Measurements from ENCODE around the gene KRTAP4-4.

Gene KRTAP4-4

DNA sequence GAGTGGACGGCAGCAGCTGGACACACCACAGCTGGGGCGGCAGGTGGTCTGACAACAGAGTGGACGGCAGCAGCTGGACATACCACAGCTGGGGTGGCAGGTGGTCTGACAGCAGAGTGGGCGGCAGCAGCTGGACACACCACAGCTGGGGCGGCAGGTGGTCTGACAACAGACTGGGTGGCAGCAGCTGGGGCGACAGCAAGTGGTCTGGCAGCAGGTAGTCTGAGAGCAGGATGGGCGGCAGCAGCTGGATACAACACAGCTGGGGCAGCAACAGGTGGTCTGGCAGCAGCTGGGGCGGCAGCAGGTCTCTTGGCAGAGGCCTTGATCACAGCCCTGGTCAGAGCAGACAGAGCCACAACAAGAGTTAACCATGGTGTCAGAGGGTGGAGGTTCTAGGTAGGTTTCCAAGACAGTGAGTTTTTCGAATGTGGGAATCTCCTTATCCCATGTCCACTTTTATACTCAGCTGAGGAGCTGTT lies 24.0 kb upstream of the KRTAP4-4 start, which contains the start of gene KRTAP4-1:
Gene KRTAP4-1, minus strand, starts transcription at position 432 of the 482 bp plus-strand sequence. Its CDS starts 57 bp downstream, at position 375.
- TF ChIP-seq, protein P1, sequence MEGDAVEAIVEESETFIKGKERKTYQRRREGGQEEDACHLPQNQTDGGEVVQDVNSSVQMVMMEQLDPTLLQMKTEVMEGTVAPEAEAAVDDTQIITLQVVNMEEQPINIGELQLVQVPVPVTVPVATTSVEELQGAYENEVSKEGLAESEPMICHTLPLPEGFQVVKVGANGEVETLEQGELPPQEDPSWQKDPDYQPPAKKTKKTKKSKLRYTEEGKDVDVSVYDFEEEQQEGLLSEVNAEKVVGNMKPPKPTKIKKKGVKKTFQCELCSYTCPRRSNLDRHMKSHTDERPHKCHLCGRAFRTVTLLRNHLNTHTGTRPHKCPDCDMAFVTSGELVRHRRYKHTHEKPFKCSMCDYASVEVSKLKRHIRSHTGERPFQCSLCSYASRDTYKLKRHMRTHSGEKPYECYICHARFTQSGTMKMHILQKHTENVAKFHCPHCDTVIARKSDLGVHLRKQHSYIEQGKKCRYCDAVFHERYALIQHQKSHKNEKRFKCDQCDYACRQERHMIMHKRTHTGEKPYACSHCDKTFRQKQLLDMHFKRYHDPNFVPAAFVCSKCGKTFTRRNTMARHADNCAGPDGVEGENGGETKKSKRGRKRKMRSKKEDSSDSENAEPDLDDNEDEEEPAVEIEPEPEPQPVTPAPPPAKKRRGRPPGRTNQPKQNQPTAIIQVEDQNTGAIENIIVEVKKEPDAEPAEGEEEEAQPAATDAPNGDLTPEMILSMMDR (IDR thresholded peaks at IDR 0.05) = no peak

DNA sequence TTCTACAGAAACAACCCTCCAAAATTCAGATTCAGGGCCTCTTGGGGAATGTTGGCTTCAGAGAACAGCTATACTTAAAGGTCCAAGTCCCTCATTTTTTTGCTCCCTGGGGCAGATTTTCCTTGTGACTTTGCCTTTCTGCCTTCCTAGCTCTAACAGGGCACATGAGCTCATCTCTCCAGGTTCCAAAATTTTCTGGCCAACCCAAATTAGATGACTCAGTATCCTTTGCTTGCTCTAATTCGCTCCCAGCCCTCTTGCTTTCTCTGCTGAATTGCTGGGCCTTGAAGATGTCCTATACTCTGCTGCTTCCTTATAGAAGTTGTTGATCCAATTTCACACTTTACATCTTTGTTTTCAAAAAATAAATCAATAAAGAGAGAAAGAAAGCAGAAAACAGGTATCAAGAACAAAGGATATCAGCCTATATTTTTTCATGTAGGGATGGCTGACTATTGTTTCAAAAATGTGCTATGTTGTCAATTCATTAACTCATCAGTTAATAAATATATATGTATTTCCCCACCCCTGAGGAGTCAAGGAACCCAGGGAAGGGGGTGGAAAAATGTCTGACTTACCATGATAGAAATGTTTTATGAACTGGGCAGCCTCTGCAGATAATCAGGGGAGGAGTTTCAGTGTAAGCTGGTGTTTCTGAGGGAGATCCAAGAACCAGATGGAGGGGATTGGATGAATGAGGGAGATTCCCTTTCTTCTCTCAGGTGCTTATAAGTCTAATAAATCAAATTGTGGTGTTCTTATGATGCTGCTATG lies 18.5 kb upstream of the KRTAP4-4 start:
- TF ChIP-seq, protein P1 (IDR thresholded peaks at IDR 0.05) = no peak

DNA sequence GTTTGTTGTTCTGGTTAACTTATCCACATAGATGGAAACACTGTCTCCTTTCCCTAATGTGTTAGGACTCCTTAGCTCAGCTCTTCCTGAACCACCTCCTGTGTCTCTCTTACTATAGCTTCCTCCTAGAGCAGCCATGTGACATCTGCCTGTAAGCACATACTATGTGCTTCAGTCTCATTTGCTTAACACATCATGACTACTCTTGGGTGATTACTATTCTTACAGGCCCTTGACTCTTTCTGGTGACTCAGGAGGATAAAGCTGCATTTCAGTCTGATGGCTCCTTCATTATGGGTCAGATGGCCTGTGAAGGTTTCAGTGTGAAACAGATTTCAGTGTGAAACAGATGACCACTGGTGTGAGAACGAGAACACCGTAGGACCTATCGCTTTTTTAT lies 17.8 kb upstream of the KRTAP4-4 start:
- TF ChIP-seq, protein P1 (IDR thresholded peaks at IDR 0.05) = no peak

DNA sequence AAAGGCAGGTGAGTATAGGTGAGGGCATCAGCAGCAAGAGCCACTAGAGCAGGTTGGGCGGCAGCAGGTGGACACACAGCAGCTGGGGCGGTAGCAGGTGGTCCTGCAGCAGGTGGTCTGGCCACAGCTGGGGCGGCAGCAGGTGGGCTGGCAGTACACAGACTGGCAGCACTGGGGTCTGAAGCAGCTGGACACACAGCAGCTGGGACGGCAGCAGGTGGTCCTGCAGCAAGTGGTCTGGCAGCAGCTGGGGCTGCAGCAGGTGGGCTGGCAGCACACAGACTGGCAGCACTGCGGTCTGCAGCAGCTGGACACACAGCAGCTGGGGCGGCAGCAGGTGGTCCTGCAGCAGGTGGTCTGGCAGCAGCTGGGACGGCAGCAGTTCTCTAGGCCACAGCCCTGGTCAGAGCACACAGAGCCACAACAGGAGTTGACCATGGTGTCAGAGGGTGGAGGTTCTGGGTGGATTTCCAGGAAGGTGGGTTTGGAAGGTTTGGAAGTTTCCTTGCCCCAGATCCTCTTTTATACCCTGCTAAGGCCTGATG lies 17.3 kb upstream of the KRTAP4-4 start, which contains the start of gene KRTAP4-2:
Gene KRTAP4-2, minus strand, starts transcription at position 495 of the 545 bp plus-strand sequence. Its CDS starts 57 bp downstream, at position 438.
- TF ChIP-seq, protein P1 (IDR thresholded peaks at IDR 0.05) = no peak

DNA sequence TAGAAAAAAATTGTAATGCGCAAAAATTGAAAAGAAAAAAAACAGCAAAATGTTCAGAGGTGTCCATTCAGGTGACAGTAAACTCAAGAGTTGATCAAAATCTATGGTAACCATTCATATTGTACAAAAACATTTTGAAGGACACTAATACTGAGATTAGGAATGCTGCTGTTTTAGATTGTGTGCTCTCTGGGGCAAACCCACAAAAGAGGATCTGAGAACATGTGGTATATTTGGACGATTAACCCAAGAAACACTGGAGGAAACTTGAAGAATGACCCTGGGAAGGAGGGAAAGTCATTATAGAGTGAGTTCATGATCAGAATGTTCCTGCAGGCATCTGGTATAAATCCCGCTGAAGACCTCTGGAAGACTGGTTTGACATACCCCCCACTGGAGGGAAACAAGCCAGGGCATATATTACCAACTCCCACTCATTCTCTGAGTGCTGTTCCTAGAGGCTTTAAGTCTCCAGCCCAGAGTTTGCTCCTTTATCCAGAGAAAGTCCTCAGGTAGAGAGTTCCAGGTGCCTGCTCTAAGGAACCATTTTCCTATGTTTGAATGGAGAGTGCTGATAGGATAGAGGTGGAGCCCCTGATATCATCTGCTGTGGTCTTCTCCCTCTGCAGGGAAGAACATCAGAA lies 16.3 kb upstream of the KRTAP4-4 start:
- TF ChIP-seq, protein P1 (IDR thresholded peaks at IDR 0.05) = no peak

DNA sequence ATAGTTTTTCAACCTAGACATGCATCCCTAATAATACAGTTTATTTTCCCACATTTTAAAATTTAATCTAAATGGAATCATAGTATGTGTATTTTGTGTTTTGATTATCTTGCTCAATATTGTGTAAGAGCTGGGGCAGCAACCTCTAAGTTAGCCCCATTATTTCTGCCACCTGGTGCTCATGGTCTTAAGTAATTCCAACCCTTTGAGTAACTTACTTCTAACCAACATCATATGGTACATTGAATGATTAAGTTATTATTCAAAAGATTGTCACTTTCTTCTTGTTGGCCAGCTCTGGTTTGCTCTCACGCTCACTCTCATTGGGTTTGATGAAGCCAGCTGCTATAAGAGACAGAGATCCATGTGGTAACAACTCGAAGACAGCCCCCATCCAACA lies 11.3 kb upstream of the KRTAP4-4 start:
- TF ChIP-seq, protein P1 (IDR thresholded peaks at IDR 0.05) = no peak

DNA sequence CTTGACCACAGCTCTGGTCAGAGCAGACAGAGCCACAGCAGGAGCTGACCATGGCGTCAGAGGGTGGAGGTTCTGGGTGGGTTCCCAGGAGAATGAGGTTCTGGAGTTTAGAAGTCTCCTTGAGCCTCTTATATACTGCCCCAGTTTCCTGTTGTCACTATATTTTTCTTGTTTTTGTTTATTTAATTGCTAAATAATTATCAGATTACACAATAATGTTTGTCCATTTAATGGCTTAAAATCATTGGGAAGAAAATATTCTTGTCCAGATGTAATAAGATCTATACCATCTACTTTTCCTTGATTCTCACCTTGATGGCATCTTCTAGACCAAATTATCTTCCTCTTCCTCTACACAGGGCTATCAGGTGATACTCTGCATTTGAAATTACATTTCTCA lies 7.6 kb upstream of the KRTAP4-4 start, which contains the start of gene KRTAP4-3:
Gene KRTAP4-3, minus strand, starts transcription at position 101 of the 400 bp plus-strand sequence. Its CDS starts 49 bp downstream, at position 52.
- TF ChIP-seq, protein P1 (IDR thresholded peaks at IDR 0.05) = no peak

Measured in LNCAP (cell line).